EL (cell line): ENCODE results near the gene SYTL3.

Experiments
- DNase-seq: peaks from one replicate; pipeline ENCODE4 v3.0.0-alpha.2; 2016

The SYTL3 gene

GRCh38 chr6:158763434-158764182 is 113.8 kb downstream of the SYTL3 start:
- no peak for DNase-seq

- no peak for DNase-seq
Measured at GRCh38 chr6:158764183-158764849, 114.5 kb downstream of the SYTL3 start.

GRCh38 chr6:158764926-158765325 is 115.1 kb downstream of the SYTL3 start:
- no peak for DNase-seq

DNA sequence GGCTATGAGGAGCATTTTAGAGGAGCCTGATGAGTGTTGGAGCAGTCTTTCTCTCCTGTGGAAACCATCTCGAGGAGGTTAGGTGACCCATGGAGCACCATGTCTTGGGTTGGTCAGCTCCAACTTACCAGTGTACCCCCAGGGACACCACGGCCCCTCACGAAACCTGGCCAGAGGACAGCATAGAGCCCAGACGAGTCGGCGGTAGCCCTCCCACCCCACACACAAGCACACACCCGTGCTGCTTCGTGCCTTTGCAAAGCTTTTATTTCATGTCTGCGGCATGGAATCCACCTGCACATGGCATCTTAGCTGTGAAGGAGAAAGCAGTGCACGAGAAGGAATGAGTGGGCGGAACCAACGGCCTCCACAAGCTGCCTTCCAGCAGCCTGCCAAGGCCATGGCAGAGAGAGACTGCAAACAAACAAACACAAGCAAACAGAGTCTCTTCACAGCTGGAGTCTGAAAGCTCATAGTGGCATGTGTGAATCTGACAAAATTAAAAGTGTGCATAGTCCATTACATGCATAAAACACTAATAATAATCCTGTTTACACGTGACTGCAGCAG is 115.7 kb downstream of the SYTL3 start:
- no peak for DNase-seq

DNA sequence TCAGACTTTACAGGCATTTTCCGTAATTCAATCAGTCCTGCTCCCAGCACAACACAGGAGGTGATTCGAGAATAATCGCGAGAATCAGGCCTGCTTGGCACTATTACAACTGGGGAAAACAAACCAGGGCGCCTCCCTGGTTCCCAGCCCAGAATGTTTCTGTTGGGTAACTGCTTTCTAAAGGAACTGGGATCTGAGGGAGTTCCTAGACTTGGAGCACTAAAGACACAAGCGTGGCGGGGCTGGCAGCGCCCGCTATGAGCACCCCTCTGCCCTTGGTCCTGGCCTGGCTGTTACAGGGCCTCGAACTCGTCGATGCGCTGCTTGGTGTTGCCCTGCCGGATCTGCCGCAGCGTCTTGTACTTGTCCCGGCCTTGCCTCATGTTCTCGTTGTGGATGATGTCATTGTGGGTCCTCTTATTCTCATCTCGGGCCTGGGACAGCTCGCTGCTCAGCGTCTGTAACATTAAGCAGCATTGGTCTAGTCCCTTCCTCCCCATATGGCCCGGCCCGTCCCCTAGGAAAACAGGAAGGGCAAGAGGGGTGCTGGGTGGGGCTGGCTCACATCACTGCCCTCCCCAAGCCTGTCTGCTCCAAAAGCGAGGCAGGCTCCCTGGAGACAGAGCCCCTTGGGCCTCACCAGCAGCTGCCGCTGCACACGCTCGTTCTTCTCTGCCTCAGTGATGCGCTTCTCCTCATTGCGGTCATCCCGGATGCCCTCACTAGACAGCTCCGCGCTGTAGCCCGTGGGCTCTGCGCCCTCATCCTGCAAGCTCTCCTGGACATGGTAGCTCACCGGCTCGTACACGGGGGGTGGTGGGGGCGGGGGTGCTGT is 117.0 kb downstream of the SYTL3 start:
- no peak for DNase-seq

GRCh38 chr6:158767709-158768108 is 117.9 kb downstream of the SYTL3 start:
- DNase-seq: no peak

DNA sequence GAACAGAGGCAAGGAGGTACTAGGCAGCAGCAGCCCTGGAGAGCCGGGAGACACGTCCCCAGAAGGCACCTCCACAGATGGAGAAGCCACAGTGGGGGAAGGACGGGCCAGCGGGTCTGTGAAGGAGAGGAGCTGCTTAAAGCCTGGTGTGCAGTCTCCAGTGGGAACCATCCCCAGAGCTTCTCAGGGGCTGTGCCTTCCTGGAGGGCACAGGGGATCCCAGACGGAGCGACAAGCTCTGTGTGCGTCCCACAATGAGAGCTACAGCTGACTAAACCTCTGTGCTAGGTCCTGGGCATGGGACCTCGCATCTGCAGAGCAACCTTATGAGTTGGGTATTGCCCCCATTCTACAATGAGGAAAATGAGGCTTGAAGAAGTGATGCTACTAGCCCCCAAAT is 118.6 kb downstream of the SYTL3 start:
- no peak for DNase-seq

GRCh38 chr6:158769234-158769770 is 119.4 kb downstream of the SYTL3 start:
- no peak for DNase-seq

GRCh38 chr6:158769771-158770432 is 120.0 kb downstream of the SYTL3 start:
- DNase-seq: no peak

- no peak for DNase-seq
Measured at GRCh38 chr6:158770533-158771330, 120.9 kb downstream of the SYTL3 start.

GRCh38 chr6:158771399-158772152 is 121.7 kb downstream of the SYTL3 start:
- no peak for DNase-seq

DNA sequence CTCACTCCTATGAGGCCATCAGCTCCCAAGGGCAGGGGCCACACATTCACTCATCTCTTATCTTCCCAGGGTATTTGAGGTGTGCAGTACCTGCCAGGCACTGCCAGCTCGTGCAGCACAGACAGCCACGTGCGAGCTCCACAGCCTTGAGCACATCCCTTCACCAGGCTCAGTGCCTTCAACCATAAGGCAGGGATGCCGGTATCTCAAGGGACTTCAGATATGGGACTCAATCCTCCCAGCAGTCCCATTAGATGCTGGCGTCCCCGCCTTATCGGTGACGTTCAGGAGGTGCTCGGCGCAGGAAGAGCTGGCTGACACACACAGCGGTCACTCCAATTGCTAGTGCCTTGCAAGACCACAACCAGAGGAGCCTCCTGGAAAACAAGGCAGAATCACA is 122.3 kb downstream of the SYTL3 start:
- no peak for DNase-seq

- DNase-seq: peak; percentile 31
Measured at GRCh38 chr6:158772851-158773371, 123.1 kb downstream of the SYTL3 start.

GRCh38 chr6:158773581-158774449 is 124.0 kb downstream of the SYTL3 start:
- no peak for DNase-seq

DNA sequence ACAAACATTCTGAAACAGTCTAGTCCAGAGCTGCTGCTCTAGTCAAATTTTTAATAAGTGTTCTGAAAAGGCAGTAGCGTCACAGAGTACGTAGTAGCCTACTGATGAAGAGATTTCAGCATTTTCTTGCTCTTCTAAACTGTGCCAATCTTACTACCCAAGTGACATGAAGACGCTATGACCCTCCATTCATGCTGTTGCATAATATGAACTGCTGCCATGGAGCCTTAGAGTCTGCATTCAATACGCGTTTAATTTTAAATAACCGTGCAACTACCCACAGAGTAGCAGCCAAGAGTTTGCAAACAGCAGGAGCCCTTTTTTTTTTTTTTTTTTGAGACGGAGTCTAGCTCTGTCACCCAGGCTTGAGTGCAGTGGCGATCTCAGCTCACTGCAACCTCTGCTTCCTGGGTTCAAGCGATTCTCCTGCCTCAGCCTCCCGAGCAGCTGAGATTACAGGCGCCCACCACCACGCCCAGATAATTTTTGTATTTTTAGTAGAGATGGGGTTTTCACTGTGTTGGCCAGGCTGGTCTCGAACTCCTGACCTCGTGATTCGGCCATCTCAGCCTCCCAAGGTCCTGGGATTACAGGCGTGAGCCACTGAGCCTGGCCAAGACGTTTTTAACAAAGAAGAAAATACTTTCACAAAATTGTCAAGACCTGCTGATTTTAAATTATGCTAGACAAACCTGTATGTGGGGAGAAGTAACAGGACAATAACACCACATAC is 125.0 kb downstream of the SYTL3 start:
- no peak for DNase-seq

- DNase-seq: no peak
Measured at GRCh38 chr6:158775832-158776231, 126.0 kb downstream of the SYTL3 start.

GRCh38 chr6:158776737-158777136 is 126.9 kb downstream of the SYTL3 start:
- DNase-seq: no peak

DNA sequence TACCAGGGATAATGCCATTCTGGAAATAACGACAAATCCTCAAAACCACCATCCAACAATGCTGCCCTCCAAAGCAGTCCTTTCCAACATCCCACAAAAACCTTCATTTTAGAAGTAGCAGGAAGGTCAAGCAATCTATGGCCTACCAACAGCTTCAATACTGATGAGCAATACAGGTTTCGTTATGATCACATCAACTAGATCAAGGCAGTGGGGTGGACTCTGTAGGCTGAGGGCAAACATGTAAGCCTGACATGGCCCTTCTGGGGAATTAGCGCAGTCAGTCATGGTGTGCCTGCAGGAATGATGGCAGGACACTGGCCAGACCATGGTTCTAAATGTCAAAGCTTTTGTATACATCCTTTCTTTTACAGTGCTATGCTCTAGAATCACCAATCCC is 127.7 kb downstream of the SYTL3 start:
- no peak for DNase-seq

- DNase-seq: no peak
Measured at GRCh38 chr6:158778005-158778527, 128.2 kb downstream of the SYTL3 start.
